HCT116 (cell line): ENCODE results near the gene ZAP70. TPM values are rescaled to one million over a fixed set of nuclear protein-coding genes. Genes with fewer than 3 reads are reported as not detected.

Source experiments
- ATAC-seq: fragments of 200-7000 bp; cut with Tn5 transposase; 2 replicates; pipeline ENCODE4 v1.9.1; 2020; ENCODE audit warnings: mild to moderate bottlenecking, moderate library complexity
- BruUV-seq: library from RNA; stranded (reverse); fragments of 400-500 nt; replicated peaks from 2 replicates; lab custom pipeline; 2021; lab: Mats Ljungman, UMichigan
- CTCF ChIA-PET: fragments of 300-600 bp; sonication (Branson Sonifier 250); formaldehyde crosslinking; loops from one replicate; lab custom pipeline; 2021; ENCODE audit warnings: antibody characterized with exemption; lab: Charles Lee
- POLR2A ChIA-PET: fragments of 300-600, 350-600 bp; sonication (Branson Sonifier 250); formaldehyde crosslinking; loops from one replicate; lab custom pipeline; 2021; ENCODE audit warnings: antibody characterized with exemption; lab: Charles Lee
- RAD21 ChIA-PET, 2 experiments: fragments of 300-600 bp; sonication (Branson Sonifier 250); formaldehyde crosslinking; loops; one replicate each; lab custom pipeline; 2023; ENCODE audit warnings: low total read pairs in 2 of 2; ENCODE audit not compliant: uncharacterized antibody in 2 of 2, unreplicated experiment in 2 of 2, low non-redundant PET in 1 of 2; lab: Charles Lee
- DNase-seq: peaks from one replicate; pipeline ENCODE4 v3.0.0-alpha.2; 2010; ENCODE audit warnings: low read depth, low spot score
- H2AFZ ChIP-seq: fragments of 200-600 bp; shearing (Covaris generic), sonication (generic); 2 replicates; pipeline ENCODE4 v1.6.1; 2017; ENCODE audit warnings: low read depth, mixed run types, mixed read lengths, antibody characterized with exemption, low read length; ENCODE audit not compliant: poor library complexity, severe bottlenecking
- H3K27ac ChIP-seq: 2 replicates; pipeline ENCODE4 v1.5.1; 2012; ENCODE audit warnings: low read depth, low read length
- H3K27me3 ChIP-seq: fragments of 200-600 bp; sonication (generic); 2 replicates; pipeline ENCODE4 v1.6.1; 2016; ENCODE audit warnings: mixed run types, low read length, mixed read lengths; ENCODE audit not compliant: insufficient read depth
- H3K36me3 ChIP-seq, 2 experiments: fragments of 200-500 bp in 1 of 2; fragments of 200-600 bp in 1 of 2; sonication (Bioruptor generic) in 1 of 2; sonication (generic) in 1 of 2; 2 replicates each; pipeline versions ENCODE4 v1.5.1 to v1.6.1; 2014 to 2016; ENCODE audit warnings: low read length in 2 of 2, inconsistent platforms in 1 of 2, mixed read lengths in 1 of 2, mixed run types in 1 of 2; ENCODE audit not compliant: insufficient read depth in 2 of 2, control insufficient read depth in 1 of 2
- H3K4me1 ChIP-seq, 2 experiments: fragments of 200-600 bp in 1 of 2; sonication (generic) in 1 of 2; 2 replicates each; pipeline versions ENCODE4 v1.5.1 to v1.6.1; 2012 to 2017; ENCODE audit warnings: low read length in 2 of 2, inconsistent platforms in 1 of 2, mild to moderate bottlenecking in 1 of 2, mixed read lengths in 1 of 2, mixed run types in 1 of 2, moderate library complexity in 1 of 2; ENCODE audit not compliant: insufficient read depth in 2 of 2, control insufficient read depth in 1 of 2
- H3K4me2 ChIP-seq: fragments of 200-600 bp; sonication (generic); 2 replicates; pipeline ENCODE4 v1.6.1; 2017; ENCODE audit warnings: mixed run types, low read length, mixed read lengths
- H3K4me3 ChIP-seq, 2 experiments: fragments of 200-600 bp in 1 of 2; sonication (generic) in 1 of 2; replicated peaks in 1 of 2; 2 replicates each; pipeline ENCODE4 v1.5.1; 2011 to 2016; ENCODE audit warnings: low read length in 2 of 2, control low read depth in 1 of 2, low read depth in 1 of 2, mild to moderate bottlenecking in 1 of 2, mixed read lengths in 1 of 2, mixed run types in 1 of 2
- H3K79me2 ChIP-seq: fragments of 200-600 bp; sonication (generic); 2 replicates; pipeline ENCODE4 v1.6.1; 2017; ENCODE audit warnings: mild to moderate bottlenecking, mixed run types, low read length, moderate library complexity, mixed read lengths; ENCODE audit not compliant: insufficient read depth
- H3K9ac ChIP-seq: fragments of 200-600 bp; sonication (generic); 2 replicates; pipeline ENCODE4 v1.6.1; 2016; ENCODE audit warnings: low read length, mixed read lengths
- H3K9me2 ChIP-seq: fragments of 200-600 bp; sonication (generic), shearing (Covaris generic); 2 replicates; pipeline ENCODE4 v1.6.1; 2017; ENCODE audit warnings: mixed run types, mild to moderate bottlenecking, moderate library complexity; ENCODE audit not compliant: insufficient read depth
- H3K9me3 ChIP-seq, 2 experiments: fragments of 200-500 bp in 1 of 2; fragments of 200-600 bp in 1 of 2; sonication (Bioruptor generic) in 1 of 2; sonication (generic) in 1 of 2; 2 replicates each; pipeline ENCODE4 v1.6.1; 2014 to 2017; ENCODE audit warnings: low read length in 2 of 2, mixed read lengths in 2 of 2, inconsistent platforms in 1 of 2, low read depth in 1 of 2, mild to moderate bottlenecking in 1 of 2, mixed run types in 1 of 2, moderate library complexity in 1 of 2; ENCODE audit not compliant: control insufficient read depth in 1 of 2, insufficient read depth in 1 of 2
- H4K20me1 ChIP-seq: fragments of 200-600 bp; sonication (generic), shearing (Covaris generic); 2 replicates; pipeline ENCODE4 v1.6.1; 2017; ENCODE audit warnings: mixed run types, mild to moderate bottlenecking, moderate library complexity; ENCODE audit not compliant: insufficient read depth
- EGR1 ChIP-seq: IDR thresholded peaks from 2 replicates; pipeline ENCODE4 v1.6.1; 2012; ENCODE audit warnings: low read depth
- ELF1 ChIP-seq: IDR thresholded peaks from 2 replicates; pipeline ENCODE4 v1.6.1; 2012; ENCODE audit warnings: low read depth, borderline replicate concordance
- POLR2A ChIP-seq: IDR thresholded peaks from 2 replicates; pipeline ENCODE4 v1.7.0; 2011; ENCODE audit warnings: borderline replicate concordance; ENCODE audit not compliant: insufficient read depth, insufficient read length; ENCODE audit errors: extremely low read depth
- SP1 ChIP-seq: IDR thresholded peaks from 2 replicates; pipeline ENCODE4 v1.6.1; 2012; ENCODE audit warnings: low read depth
- ZFX ChIP-seq: fragments of 450-650 bp; IDR thresholded peaks from 2 replicates; pipeline ENCODE4 v1.6.1; 2017
- intact Hi-C: fragments of 100-400 bp; cut with micrococcal nuclease; formaldehyde crosslinking; loops from 2 replicates; pipeline ENCODE4 v1.10.0; 2022
- total RNA-seq: library from RNA; stranded (reverse); gene quantifications from one replicate; pipeline ENCODE4 v1.2.1, GENCODE V29; 2021; ENCODE audit not compliant: unreplicated experiment
- TF ChIP-seq, protein P1 (sequence below): IDR thresholded peaks from 2 replicates; pipeline ENCODE4 v1.6.1; 2011; ENCODE audit warnings: mild to moderate bottlenecking, low read length, moderate library complexity; ENCODE audit not compliant: insufficient replicate concordance; ENCODE audit errors: extremely low read depth
- TF ChIP-seq, protein P2 (sequence below): IDR thresholded peaks from 2 replicates; pipeline ENCODE4 v1.6.1; 2012

ZAP70 gene
- total RNA-seq, 1 experiment from 2014 or later, result 0.91 TPM

DNA sequence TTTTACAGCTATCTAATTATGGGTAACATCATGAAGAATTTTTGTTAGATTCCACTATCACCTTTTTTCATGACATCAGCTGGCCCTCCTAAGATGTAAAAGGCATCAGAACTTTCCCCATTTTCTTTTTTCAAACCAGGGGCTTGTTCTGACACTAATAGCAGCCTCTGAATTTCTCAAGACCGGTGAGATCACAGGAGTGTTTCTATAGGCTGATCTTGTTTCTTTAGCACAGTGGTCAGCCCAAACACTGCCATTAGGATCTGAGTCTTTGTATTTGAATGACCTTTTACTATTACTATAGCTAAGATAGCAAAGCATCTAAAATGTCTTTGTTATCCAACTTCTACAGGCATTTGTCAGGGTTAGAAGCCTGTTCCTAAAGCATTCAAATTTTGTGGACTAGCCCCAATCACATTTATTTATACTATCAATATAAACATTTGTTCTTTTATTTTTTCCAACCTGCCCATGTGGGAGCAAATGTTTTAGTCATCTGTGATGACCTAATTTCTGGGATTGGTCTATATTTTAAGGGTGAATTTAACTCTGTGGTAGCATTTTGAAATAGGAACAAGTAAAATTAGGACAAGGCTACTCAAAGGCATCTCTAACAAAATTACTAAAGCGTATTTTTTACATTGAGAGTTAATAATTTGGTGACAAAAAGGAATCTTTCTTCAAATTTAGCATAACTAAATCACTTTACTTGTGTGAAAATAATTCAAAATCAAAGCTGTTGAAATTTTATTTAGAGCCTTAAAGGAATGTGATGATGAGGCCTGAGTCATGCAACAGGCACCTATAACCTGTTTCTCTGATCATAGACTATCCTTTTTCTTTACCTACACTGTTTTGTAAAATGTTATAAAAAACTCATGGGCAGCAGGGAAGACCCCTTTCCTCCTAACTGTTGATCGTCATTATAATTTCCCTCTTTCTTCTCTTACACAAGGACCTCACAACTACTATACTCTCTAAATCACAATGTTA is 39.3 kb downstream of the ZAP70 start:
- no peak overlapping the region for H3K4me3 ChIP-seq
- H2AFZ ChIP-seq, result no peak overlapping the region
- no peak for ATAC-seq
- intact Hi-C loops, result no loop called here
- no peaks in the 10 kb centered on the region for H3K27me3 ChIP-seq
- H3K9me3 ChIP-seq, result no peaks in the 10 kb centered on the region
- RAD21 ChIA-PET, result no interaction called here
- 0 out of 4 replicates have a peak, but pooled peaks cover 0 to 3% of the 10 kb centered on the region in 2 experiments for H3K36me3 ChIP-seq
- no peaks in the 10 kb centered on the region for H3K79me2 ChIP-seq
- BruUV-seq, result no TSS peak
- no peak overlapping the region for H3K27ac ChIP-seq
- peaks cover 0 to 10% of the 10 kb centered on the region in 2 experiments; a peak in 1 of 4 replicates for H3K4me1 ChIP-seq
- TF ChIP-seq, protein P1, sequence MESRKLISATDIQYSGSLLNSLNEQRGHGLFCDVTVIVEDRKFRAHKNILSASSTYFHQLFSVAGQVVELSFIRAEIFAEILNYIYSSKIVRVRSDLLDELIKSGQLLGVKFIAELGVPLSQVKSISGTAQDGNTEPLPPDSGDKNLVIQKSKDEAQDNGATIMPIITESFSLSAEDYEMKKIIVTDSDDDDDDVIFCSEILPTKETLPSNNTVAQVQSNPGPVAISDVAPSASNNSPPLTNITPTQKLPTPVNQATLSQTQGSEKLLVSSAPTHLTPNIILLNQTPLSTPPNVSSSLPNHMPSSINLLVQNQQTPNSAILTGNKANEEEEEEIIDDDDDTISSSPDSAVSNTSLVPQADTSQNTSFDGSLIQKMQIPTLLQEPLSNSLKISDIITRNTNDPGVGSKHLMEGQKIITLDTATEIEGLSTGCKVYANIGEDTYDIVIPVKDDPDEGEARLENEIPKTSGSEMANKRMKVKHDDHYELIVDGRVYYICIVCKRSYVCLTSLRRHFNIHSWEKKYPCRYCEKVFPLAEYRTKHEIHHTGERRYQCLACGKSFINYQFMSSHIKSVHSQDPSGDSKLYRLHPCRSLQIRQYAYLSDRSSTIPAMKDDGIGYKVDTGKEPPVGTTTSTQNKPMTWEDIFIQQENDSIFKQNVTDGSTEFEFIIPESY, result no peak
- TF ChIP-seq ZFX (no peak), POLR2A (no peak), EGR1 (no peak), SP1 (no peak), ELF1 (no peak)
- TF ChIP-seq, protein P2, sequence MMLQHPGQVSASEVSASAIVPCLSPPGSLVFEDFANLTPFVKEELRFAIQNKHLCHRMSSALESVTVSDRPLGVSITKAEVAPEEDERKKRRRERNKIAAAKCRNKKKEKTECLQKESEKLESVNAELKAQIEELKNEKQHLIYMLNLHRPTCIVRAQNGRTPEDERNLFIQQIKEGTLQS, result no peak
- no peak overlapping the region for H3K4me2 ChIP-seq
- CTCF ChIA-PET, result interaction anchor here (0.9 to 1.0 kb wide), 2 partner anchors 12 kb away, joined by 3 read pairs; no protein-coding TSS in a partner anchor
- H3K9me2 ChIP-seq, result no peaks in the 10 kb centered on the region
- H4K20me1 ChIP-seq, result no peaks in the 10 kb centered on the region
- no peak overlapping the region for H3K9ac ChIP-seq
- POLR2A ChIA-PET, result no interaction called here
- DNase-seq, result no peak
